HG03469 (cell line): Measurements from ENCODE around the gene CACNA2D3.

Experiments
- ATAC-seq: cut with Tn5 transposase; IDR thresholded peaks from one replicate; pipeline ENCODE4 v1.9.1; 2021; ENCODE audit warnings: mild to moderate bottlenecking, moderate library complexity, moderate number of reproducible peaks; ENCODE audit not compliant: unreplicated experiment

The CACNA2D3 gene

GRCh38 chr3:54262946-54263345 is 140.6 kb downstream of the CACNA2D3 start:
- ATAC-seq = no peak

DNA sequence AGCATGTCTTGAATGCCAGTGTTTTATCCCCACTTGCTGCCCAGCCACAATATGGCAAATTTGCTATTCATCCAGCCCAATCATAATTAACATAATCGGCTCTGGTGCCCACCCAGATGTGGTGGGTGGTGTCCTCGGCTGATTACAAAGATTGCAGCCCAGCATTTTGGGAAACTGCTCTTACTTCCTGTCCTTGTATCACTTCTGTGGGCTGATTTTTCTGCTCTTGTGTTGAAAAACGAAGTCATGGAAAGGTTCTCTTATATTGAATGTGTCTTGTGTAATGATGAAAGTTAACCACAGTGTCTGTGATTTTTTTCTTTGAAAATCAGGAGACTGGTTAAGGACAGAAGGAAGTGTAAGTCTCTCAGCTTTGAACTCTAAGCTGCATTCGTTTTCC is 141.7 kb downstream of the CACNA2D3 start:
- ATAC-seq = no peak

- no peak for ATAC-seq
Observed at GRCh38 chr3:54270816-54271526, 148.6 kb downstream of the CACNA2D3 start.

DNA sequence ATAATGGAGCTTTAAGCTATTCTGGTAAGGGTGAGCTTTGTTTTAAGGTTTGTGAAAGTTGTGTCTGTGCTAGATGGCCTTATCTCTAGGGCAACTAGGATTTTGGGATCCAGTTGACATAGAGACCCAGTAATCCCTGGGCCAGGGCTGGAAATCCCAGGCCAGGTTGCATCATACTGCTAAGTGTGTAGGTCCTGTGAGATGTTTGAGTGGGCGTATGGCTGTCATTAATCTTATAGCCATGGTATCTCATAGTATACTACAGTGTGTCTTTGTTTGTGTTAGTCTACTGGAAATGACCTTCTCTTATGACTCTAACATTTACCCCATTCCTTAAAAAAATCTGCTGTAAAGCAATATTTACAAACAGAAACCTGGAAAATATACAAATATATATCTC is 151.4 kb downstream of the CACNA2D3 start:
- no peak for ATAC-seq

DNA sequence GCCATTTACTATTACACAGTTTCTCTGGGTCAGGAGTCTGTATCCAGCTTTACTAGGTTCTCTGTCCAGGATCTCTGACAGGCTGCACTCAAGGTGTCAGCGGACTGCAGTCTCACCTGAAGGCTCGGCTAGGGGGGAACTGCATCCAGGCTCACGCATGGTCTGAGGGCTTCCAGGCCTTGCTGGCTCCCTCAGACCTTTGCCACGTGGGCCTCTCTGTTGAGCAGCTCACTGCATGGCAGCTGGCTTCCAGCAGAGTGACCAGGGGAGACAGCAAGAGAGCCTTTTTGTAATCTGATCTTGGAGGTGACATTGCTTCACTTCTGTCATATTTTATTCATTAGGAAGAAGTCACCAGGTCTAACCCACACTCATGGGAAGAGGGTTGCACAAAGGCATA is 152.3 kb downstream of the CACNA2D3 start:
- no peak for ATAC-seq

DNA sequence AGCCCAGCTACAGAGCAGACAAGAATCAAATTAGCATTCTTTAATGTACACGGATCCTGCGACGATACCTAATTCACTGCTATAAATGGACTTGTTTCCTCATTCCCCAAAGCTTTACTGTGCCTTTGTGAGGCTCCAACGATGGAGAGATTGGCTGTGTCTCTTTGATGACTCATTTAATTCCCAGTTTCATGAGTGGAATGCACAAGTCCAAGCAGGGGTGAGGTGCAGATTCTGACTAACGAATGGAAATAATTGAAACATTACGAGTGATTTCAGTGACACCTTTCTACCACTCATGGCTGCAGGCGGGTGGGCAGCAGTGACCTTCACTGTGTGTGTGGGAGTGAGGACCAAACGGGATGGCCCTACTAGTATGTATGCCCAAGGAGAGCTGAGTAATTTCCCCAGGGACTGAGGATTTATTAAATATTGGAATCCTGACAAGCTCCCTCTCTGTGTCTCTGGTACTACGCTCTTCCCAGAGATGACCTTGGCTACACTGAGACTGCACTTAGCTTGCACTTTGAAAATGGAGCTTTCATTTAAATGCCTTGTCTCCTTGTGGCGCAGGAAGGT is 156.7 kb downstream of the CACNA2D3 start:
- no peak for ATAC-seq

- no peak for ATAC-seq
Observed at GRCh38 chr3:54283470-54283869, 161.1 kb downstream of the CACNA2D3 start.

- no peak for ATAC-seq
Observed at GRCh38 chr3:54294214-54294613, 171.9 kb downstream of the CACNA2D3 start.

DNA sequence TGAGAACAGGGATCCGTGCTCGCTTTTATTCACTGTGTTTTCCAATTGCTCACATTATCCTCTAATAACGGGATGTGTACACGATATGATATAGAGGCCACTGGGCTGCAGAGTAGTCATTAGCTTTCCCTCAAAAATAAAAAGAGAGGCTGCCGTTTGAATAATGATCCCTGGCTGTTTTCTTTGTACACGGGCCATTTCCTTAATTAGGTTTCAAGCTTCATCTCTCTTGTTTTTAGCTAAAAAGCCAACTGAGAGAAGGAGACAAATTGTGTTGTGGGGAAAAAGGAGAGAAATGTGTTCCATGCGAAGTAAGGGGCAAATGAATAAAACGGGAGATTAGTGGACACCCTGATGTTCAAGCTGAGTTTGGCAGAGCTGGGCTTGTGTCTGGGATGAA is 174.2 kb downstream of the CACNA2D3 start:
- no peak for ATAC-seq

DNA sequence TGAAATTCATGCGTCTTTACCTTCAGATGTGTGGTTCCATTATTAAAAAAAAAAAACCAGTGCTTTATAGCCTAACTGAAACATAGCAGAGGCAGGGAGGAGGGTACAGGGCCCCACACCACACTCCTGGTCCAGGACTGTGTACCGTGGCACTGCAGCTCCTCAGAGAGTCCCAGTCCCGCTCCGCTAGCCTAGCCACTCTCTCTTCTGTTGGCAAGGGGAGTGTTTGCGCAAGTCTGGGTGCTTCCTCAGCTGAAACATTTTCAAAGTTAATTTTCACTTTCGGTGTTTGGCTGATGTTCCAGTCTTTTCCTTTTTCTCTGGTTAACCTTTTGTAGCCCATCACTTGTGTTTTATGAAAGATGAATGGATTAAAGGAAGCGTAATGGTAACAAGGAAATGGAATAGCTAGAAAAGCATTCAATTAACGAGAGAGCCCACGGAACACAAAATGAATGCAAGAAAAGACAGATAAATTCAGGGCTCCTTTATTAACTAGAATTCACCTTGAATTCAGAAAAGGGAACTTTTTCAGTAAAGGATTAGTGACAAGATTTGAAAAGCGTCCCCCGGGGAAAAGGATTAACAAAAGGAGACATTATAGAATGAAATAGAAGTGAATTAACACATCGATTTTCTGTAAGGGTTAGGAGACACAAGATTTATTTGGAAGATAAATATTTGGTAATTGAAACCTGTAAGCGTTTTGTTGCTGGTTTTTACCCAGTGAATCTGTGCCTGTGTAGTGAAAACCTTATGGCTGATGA is 177.0 kb downstream of the CACNA2D3 start:
- no peak for ATAC-seq

DNA sequence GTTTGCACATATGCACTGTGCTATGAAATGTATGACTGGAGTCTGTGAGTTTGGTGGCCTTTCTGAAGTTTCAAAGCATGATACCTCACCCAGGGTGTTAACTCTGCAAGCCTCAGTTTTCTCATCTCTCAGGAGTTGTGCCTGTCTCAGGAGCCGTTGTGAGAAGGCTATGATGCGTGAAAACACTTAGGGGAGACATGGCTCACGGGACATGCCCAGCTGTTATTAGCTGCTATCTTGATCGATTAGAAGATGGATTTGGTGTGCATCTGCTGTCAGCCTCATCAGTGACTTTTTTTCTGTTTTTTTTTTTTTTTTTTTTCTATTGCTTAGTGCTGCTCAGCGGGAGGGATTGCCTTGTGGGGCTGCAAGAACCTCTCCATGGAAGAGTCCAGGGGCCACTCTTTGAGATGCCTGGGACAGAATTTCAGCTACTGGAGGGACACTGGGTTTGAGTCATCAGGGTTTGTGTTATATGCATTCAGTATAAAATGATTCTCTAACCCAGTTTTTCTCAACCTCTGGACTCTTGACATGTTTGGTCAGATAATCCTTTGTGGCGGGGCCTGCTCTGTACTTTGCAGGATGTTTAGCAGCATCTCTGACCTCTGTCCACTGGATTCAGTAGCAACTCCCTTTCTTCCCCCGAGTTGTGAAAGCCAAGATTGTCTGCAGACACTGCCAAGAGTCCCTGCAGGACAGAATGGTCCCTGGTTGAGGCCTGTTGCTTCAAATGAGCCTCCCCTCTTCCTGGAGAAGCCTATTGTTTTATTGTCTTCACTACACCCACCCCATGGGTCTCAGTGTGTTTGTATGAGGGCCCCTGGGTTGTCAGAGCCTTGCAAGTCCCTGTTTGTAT is 181.4 kb downstream of the CACNA2D3 start:
- no peak for ATAC-seq

DNA sequence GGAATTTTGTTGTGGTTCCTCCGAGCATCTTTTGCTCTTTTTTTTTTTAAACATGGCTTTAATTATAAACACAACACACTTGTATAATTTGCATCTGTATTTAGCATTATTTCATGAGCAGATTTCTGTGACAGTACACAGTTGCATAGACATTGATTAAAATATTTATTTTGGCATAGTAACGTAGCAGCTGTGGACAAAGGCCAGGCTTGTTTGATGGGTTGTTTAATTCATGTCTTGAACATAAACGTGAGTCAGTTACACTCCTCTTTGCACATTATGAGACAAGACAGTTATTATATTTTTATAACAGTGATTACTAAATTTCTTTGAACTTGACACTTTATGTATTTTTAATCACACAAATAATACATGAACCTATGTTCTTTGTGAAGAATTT is 182.5 kb downstream of the CACNA2D3 start:
- no peak for ATAC-seq

GRCh38 chr3:54305409-54306099 is 183.2 kb downstream of the CACNA2D3 start:
- ATAC-seq = no peak

GRCh38 chr3:54307566-54308180 is 185.3 kb downstream of the CACNA2D3 start:
- no peak for ATAC-seq

- ATAC-seq = no peak
Observed at GRCh38 chr3:54309601-54310000, 187.2 kb downstream of the CACNA2D3 start.

- ATAC-seq = no peak
Observed at GRCh38 chr3:54311211-54311747, 188.9 kb downstream of the CACNA2D3 start.

- ATAC-seq = no peak
Observed at GRCh38 chr3:54312156-54312899, 190.0 kb downstream of the CACNA2D3 start.

DNA sequence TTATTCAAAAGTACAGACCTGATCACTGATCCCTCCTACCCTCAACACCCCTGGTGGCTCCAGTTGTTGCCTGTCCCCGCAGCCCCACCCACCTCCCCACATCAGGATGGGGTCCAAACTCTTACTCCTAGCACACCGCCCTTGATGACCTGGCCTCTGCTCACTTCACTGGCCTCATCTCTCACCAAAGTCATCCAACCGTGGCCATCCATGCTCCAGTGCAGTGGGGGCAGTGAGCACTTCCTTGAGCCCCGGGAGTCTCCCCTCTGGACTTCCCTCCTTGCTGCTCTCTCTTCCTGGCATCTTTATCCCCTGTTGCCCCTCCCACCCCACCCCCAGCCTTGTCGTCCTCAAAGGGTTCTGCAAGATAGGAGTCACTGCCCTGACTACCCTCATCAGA is 191.1 kb downstream of the CACNA2D3 start:
- no peak for ATAC-seq

- ATAC-seq = no peak
Observed at GRCh38 chr3:54321520-54321919, 199.2 kb downstream of the CACNA2D3 start.
